Fibroblast of lung (primary cell): ENCODE measurements around the gene FARP1. TPM values are rescaled to one million over a fixed set of nuclear protein-coding genes. Genes with fewer than 3 reads are reported as not detected.

Experiments
- DNase-seq, 2 donors: peaks; one replicate each; pipeline versions ENCODE4 v3.0.0 to v3.0.0-alpha.2; 2010; ENCODE audit warnings: low read depth in 2 of 2
- H2AFZ ChIP-seq: 2 replicates; pipeline ENCODE4 v1.5.1; 2012; ENCODE audit warnings: low read length, control low read depth, inconsistent platforms
- H3K27ac ChIP-seq: 2 replicates; pipeline ENCODE4 v1.5.1; 2011; ENCODE audit warnings: low read length, control low read depth; ENCODE audit not compliant: insufficient read depth
- H3K27me3 ChIP-seq: 2 replicates; pipeline ENCODE4 v1.5.1; 2011; ENCODE audit warnings: mild to moderate bottlenecking, low read length; ENCODE audit not compliant: control insufficient read depth, insufficient read depth
- H3K36me3 ChIP-seq: 2 replicates; pipeline ENCODE4 v1.5.1; 2011; ENCODE audit warnings: low read length; ENCODE audit not compliant: control insufficient read depth, insufficient read depth
- H3K4me1 ChIP-seq: 2 replicates; pipeline ENCODE4 v1.5.1; 2011; ENCODE audit warnings: low read length; ENCODE audit not compliant: control insufficient read depth, insufficient read depth; ENCODE audit errors: extremely low read depth
- H3K4me2 ChIP-seq: 2 replicates; pipeline ENCODE4 v1.5.1; 2011; ENCODE audit warnings: low read length, control low read depth; ENCODE audit not compliant: insufficient read depth; ENCODE audit errors: extremely low read depth
- H3K4me3 ChIP-seq, 4 experiments: fragments of 200-600 bp in 1 of 4; sonication (generic) in 1 of 4; replicated peaks in 1 of 4; 2 replicates each; pipeline ENCODE4 v1.5.1; 2011 to 2016; ENCODE audit warnings: low read length in 4 of 4, low read depth in 3 of 4, mild to moderate bottlenecking in 3 of 4, control low read depth in 2 of 4, inconsistent platforms in 1 of 4, mixed read lengths in 1 of 4; ENCODE audit not compliant: insufficient read depth in 1 of 4; ENCODE audit errors: control extremely low read depth in 1 of 4
- H3K79me2 ChIP-seq: 2 replicates; pipeline ENCODE4 v1.5.1; 2012; ENCODE audit warnings: mild to moderate bottlenecking, low read length, inconsistent platforms; ENCODE audit not compliant: control insufficient read depth, insufficient read depth
- H3K9ac ChIP-seq: 2 replicates; pipeline ENCODE4 v1.5.1; 2011; ENCODE audit warnings: mild to moderate bottlenecking, low read length, control low read depth; ENCODE audit not compliant: insufficient read depth
- H3K9me3 ChIP-seq: 2 replicates; pipeline ENCODE4 v1.5.1; 2012; ENCODE audit warnings: low read depth, low read length; ENCODE audit not compliant: control insufficient read depth, insufficient read depth
- H4K20me1 ChIP-seq: 2 replicates; pipeline ENCODE4 v1.5.1; 2011; ENCODE audit warnings: low read length; ENCODE audit not compliant: control insufficient read depth, insufficient read depth; ENCODE audit errors: extremely low read depth
- CTCF ChIP-seq, 2 donors: IDR thresholded peaks in 1 of 2; conservative IDR thresholded peaks in 1 of 2; 1 replicate in 1 of 2; 2 replicates in 1 of 2; pipeline ENCODE4 v1.5.1; 2011 to 2012; ENCODE audit warnings: low read length in 2 of 2, control low read depth in 1 of 2, inconsistent platforms in 1 of 2, low read depth in 1 of 2, mild to moderate bottlenecking in 1 of 2
- EZH2 ChIP-seq: IDR thresholded peaks from 2 replicates; pipeline ENCODE4 v1.5.1; 2012; ENCODE audit warnings: low read length, control low read depth, mild to moderate bottlenecking; ENCODE audit errors: missing control alignments
- polyA plus RNA-seq, 2 donors: library from polyadenylated mRNA; depleted of rRNA in 1 of 2; stranded (reverse) in 1 of 2; unstranded in 1 of 2; fragments of >200 nt; gene quantifications; 2 replicates each; pipeline ENCODE4 v1.2.1, GENCODE V29; 2011 to 2012; ENCODE audit warnings: missing spikeins in 1 of 2
- total RNA-seq: library from RNA; depleted of rRNA; stranded (reverse); fragments of >200 nt; gene quantifications from 2 replicates; pipeline ENCODE4 v1.2.1, GENCODE V29; 2014

The FARP1 gene
- total and polyA plus RNA-seq, 2 donors (not counting 1 experiment from before 2014, with no cell fraction given), result 50.9 to 199 TPM

DNA sequence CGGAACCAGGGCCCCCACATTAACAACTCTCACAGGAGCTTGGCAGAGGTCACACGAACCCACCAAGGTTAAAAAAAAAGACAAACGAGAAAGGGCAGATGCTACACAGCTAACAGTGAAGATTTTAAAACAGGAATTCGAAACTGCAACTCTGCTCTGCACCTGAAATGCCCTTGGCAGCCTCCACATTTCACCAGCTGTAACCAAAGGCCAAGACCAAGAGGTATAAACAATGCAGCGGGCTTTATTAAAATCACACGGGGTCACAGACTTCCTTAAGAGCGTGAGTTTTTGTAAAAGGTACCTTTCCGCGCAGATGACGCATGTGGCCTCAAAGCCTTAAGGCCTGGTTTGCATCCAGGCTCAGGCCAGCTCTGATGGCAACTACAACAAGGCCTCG lies 345.8 kb downstream of the FARP1 start:
- Histone ChIP-seq H3K79me2 (peaks cover 87% of the 10 kb centered on the region), H3K9ac (no peak overlapping the region), H3K27me3 (no peaks in the 10 kb centered on the region), H3K4me3 (no peak overlapping the region), H3K4me1 (peaks cover 17% of the 10 kb centered on the region), H3K9me3 (no peaks in the 10 kb centered on the region), H3K4me2 (no peak overlapping the region), H2AFZ (no peak overlapping the region), H3K27ac (no peak overlapping the region), H3K36me3 (peaks cover 2% of the 10 kb centered on the region), H4K20me1 (no peaks in the 10 kb centered on the region)
- TF ChIP-seq EZH2 (no peak), CTCF (conservative IDR thresholded peaks at IDR 0.05 in 1 of 2, IDR thresholded peaks at IDR 0.05 in 1 of 2; ENCODE audit: low read depth in 1 of 2, low read length in 2 of 2) (no peak)
- DNase-seq, result no peak

GRCh38 chr13:98489446-98490194 lies 346.7 kb downstream of the FARP1 start:
- H3K79me2 ChIP-seq, result peaks cover 82% of the 10 kb centered on the region
- H4K20me1 ChIP-seq, result no peaks in the 10 kb centered on the region
- H3K4me3 ChIP-seq, result no peak overlapping the region
- H2AFZ ChIP-seq, result no peak overlapping the region
- no peaks in the 10 kb centered on the region for H3K27me3 ChIP-seq
- TF ChIP-seq CTCF (conservative IDR thresholded peaks at IDR 0.05 in 1 of 2, IDR thresholded peaks at IDR 0.05 in 1 of 2; ENCODE audit: low read depth in 1 of 2, low read length in 2 of 2), result no peak
- no peak for TF ChIP-seq EZH2
- H3K9me3 ChIP-seq, result no peaks in the 10 kb centered on the region
- DNase-seq, result no peak
- no peak overlapping the region for H3K4me2 ChIP-seq
- peaks cover 9% of the 10 kb centered on the region for H3K4me1 ChIP-seq
- H3K36me3 ChIP-seq, result peaks cover 2% of the 10 kb centered on the region
- H3K27ac ChIP-seq, result no peak overlapping the region
- H3K9ac ChIP-seq, result no peak overlapping the region

- Histone ChIP-seq H3K4me2 (no peak overlapping the region), H3K79me2 (peaks cover 81% of the 10 kb centered on the region), H3K27ac (no peak overlapping the region), H2AFZ (no peak overlapping the region), H3K27me3 (no peaks in the 10 kb centered on the region), H3K4me3 (no peak overlapping the region), H3K36me3 (peaks cover 2% of the 10 kb centered on the region), H3K9ac (no peak overlapping the region), H3K9me3 (no peaks in the 10 kb centered on the region), H4K20me1 (no peaks in the 10 kb centered on the region), H3K4me1 (peaks cover 3% of the 10 kb centered on the region)
- DNase-seq, result no peak
- TF ChIP-seq CTCF (conservative IDR thresholded peaks at IDR 0.05 in 1 of 2, IDR thresholded peaks at IDR 0.05 in 1 of 2; ENCODE audit: low read depth in 1 of 2, low read length in 2 of 2), result no peak
- TF ChIP-seq EZH2, result no peak
Measured at GRCh38 chr13:98490195-98490836, 347.4 kb downstream of the FARP1 start.
